CD4-positive, alpha-beta T cell treated with Interleukin-17A for 4 hours (primary cell): ENCODE data around the gene ZNF292.
"Not testable (repeated sequence)": the region's sequence is repeated elsewhere in the genome, so short reads cannot be mapped to it uniquely, and the experiment has no call there.

Source experiments
- DNase-seq: peaks from one replicate; pipeline ENCODE4 v3.0.0-alpha.2; 2020; ENCODE audit warnings: mixed read lengths

Gene ZNF292

GRCh38 chr6:87154993-87155841 is at the start of gene ZNF292:
TSS of gene ZNF292 (plus strand) at chr6:87155565. CDS start at chr6:87155592, 27 bp downstream.
- DNase-seq: peak; percentile 94

- no peak for DNase-seq
Observed at GRCh38 chr6:87105823-87106222, 49.5 kb upstream of the ZNF292 start.

GRCh38 chr6:87110636-87111035 is 44.7 kb upstream of the ZNF292 start:
- DNase-seq: no peak

- DNase-seq: no peak
Observed at GRCh38 chr6:87115402-87116135, 39.8 kb upstream of the ZNF292 start.

- no peak for DNase-seq
Observed at GRCh38 chr6:87116922-87117321, 38.4 kb upstream of the ZNF292 start.

- no peak for DNase-seq
Observed at GRCh38 chr6:87118054-87118453, 37.3 kb upstream of the ZNF292 start.

GRCh38 chr6:87122477-87122876 is 32.9 kb upstream of the ZNF292 start:
- DNase-seq: no peak

GRCh38 chr6:87124074-87124473 is 31.3 kb upstream of the ZNF292 start:
- no peak for DNase-seq

- no peak for DNase-seq
Observed at GRCh38 chr6:87126501-87126900, 28.9 kb upstream of the ZNF292 start.

- no peak for DNase-seq
Observed at GRCh38 chr6:87127737-87128136, 27.6 kb upstream of the ZNF292 start.

- DNase-seq: no peak
Observed at GRCh38 chr6:87136963-87137362, 18.4 kb upstream of the ZNF292 start.

- DNase-seq: peak; percentile 65
Observed at GRCh38 chr6:87139236-87139635, 16.1 kb upstream of the ZNF292 start.

- DNase-seq: not testable (repeated sequence)
Observed at GRCh38 chr6:87139927-87140326, 15.4 kb upstream of the ZNF292 start.

GRCh38 chr6:87146363-87146762 is 9.0 kb upstream of the ZNF292 start:
- DNase-seq: no peak

- no peak for DNase-seq
Observed at GRCh38 chr6:87150406-87150805, 5.0 kb upstream of the ZNF292 start.

- DNase-seq: no peak
Observed at GRCh38 chr6:87151471-87151780, 3.9 kb upstream of the ZNF292 start.

GRCh38 chr6:87151781-87152525 is 3.4 kb upstream of the ZNF292 start:
- DNase-seq: peak; percentile 81

- DNase-seq: no peak
Observed at GRCh38 chr6:87152526-87152955, 2.8 kb upstream of the ZNF292 start.

- no peak for DNase-seq
Observed at GRCh38 chr6:87154641-87154992, 748 bp upstream of the ZNF292 start.

GRCh38 chr6:87155842-87156815 is 764 bp downstream of the ZNF292 start:
- DNase-seq: no peak

- DNase-seq: not testable (repeated sequence)
Observed at GRCh38 chr6:87157596-87157995, 2.2 kb downstream of the ZNF292 start.

- DNase-seq: no peak
Observed at GRCh38 chr6:87161299-87161698, 5.9 kb downstream of the ZNF292 start.
